ENCODE measurements around the gene MAS1L.

MAS1L gene

GRCh38 chr6:29522227-29522626, 34.5 kb upstream of the MAS1L start:
- no peak for DNase-seq (ENCODE audit: extremely low read depth, low read depth)
- no peak overlapping the region for H3K4me3 ChIP-seq (replicated peaks; ENCODE audit: low read depth, low read length)
- TF ChIP-seq CTCF (IDR thresholded peaks at IDR 0.05; ENCODE audit: low read depth, low read length, missing control alignments), result no peak

GRCh38 chr6:29521006-29521680, 33.4 kb upstream of the MAS1L start:
- no peak for DNase-seq (ENCODE audit: extremely low read depth, low read depth)
- no peak overlapping the region for H3K4me3 ChIP-seq (replicated peaks; ENCODE audit: low read depth, low read length)
- TF ChIP-seq CTCF (IDR thresholded peaks at IDR 0.05; ENCODE audit: low read depth, low read length, missing control alignments), result no peak

GRCh38 chr6:29520232-29520631, 32.5 kb upstream of the MAS1L start:
- no peak overlapping the region for H3K4me3 ChIP-seq (replicated peaks; ENCODE audit: low read depth, low read length)
- no peak for DNase-seq (ENCODE audit: extremely low read depth, low read depth)
- no peak for TF ChIP-seq CTCF (IDR thresholded peaks at IDR 0.05; ENCODE audit: low read depth, low read length, missing control alignments)

GRCh38 chr6:29519291-29520010, 31.7 kb upstream of the MAS1L start:
- H3K4me3 ChIP-seq (replicated peaks; ENCODE audit: low read depth, low read length), result no peak overlapping the region
- no peak for TF ChIP-seq CTCF (IDR thresholded peaks at IDR 0.05; ENCODE audit: low read depth, low read length, missing control alignments)
- DNase-seq (ENCODE audit: extremely low read depth, low read depth), result no peak

- no peak overlapping the region for H3K4me3 ChIP-seq (replicated peaks; ENCODE audit: low read depth, low read length)
- no peak for TF ChIP-seq CTCF (IDR thresholded peaks at IDR 0.05; ENCODE audit: low read depth, low read length, missing control alignments)
- no peak for DNase-seq (ENCODE audit: extremely low read depth, low read depth)
Observed at GRCh38 chr6:29517728-29518440, 30.1 kb upstream of the MAS1L start.

- TF ChIP-seq CTCF (IDR thresholded peaks at IDR 0.05; ENCODE audit: low read depth, low read length, missing control alignments), result no peak
- DNase-seq (ENCODE audit: extremely low read depth, low read depth), result no peak
- no peak overlapping the region for H3K4me3 ChIP-seq (replicated peaks; ENCODE audit: low read depth, low read length)
Observed at GRCh38 chr6:29517245-29517644, 29.5 kb upstream of the MAS1L start.

Data from HFF-Myc (cell line).